ENCODE measurements around the gene DMC1. TPM values are rescaled to one million over a fixed set of nuclear protein-coding genes. Genes with fewer than 3 reads are reported as not detected.

DMC1 gene
- total RNA-seq, 8 experiments from 2014 or later = 0.15 to 7.4 (median 0.67) TPM

DNA sequence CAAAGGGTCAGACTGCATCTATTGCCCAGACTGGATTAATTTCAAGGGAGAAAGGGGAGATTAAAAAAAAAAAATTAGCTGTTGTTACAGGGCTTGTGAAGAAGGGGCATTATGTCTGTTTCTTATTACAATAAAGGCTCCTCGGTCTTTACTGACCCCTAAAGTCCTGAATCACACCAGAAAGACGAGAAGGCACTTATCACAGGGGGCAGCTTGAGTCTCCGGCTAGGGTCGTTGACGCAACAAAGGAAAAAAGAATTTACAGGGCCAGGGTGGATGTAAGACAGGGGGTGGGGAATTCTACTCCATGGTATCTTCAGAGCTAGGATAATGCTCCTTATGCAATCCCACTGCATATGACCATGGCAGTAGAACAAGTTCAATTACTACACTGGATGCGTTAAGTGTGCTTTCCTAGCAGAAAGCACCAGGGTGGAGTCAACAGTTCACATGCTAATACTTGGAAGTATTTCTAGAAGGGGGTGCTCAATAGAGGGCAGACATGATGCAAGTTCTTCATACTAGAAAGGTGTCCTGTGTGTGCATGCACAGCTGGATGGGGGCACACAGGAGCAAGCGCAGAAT is 80.3 kb downstream of the DMC1 start:
- no peaks in the 10 kb centered on the region for H3K4me1 ChIP-seq (replicated peaks in 1 of 2)
- no peak overlapping the region for H3K27ac ChIP-seq
- WGBS, 10 experiments = 50 to 96% (median 82%) methylated on average over 1 to 7 of the region's 7 CpGs; no CpG with 5 or more reads in 1 of the 10 experiments
- H3K4me3 ChIP-seq = no peak overlapping the region
- in situ Hi-C loops (cut with MboI; ENCODE audit: low pct_unique_long_range_greater_than_20kb in 2 of 9, low sequenced_read_pairs in 9 of 9, unreplicated experiment in 9 of 9) = no loop called here
- ATAC-seq (replicated peaks in 6 of 8) = peak in 7 of 8 experiments; percentile 13 to 63 (median 40)

GRCh38 chr22:38489142-38489541 is 80.8 kb downstream of the DMC1 start:
- Histone ChIP-seq H3K27ac (no peak overlapping the region), H3K4me1 (replicated peaks in 1 of 2) (no peaks in the 10 kb centered on the region), H3K4me3 (no peak overlapping the region)
- in situ Hi-C loops (cut with MboI; ENCODE audit: low pct_unique_long_range_greater_than_20kb in 2 of 9, low sequenced_read_pairs in 9 of 9, unreplicated experiment in 9 of 9) = no loop called here
- 91 to 99% (median 95%) methylated on average over 9 to 16 of the region's 17 CpGs; no CpG with 5 or more reads in 1 of the 10 experiments for WGBS, 10 experiments
- no peak for ATAC-seq (replicated peaks in 6 of 8)

- WGBS, 10 experiments = 33 to 100% (median 95%) methylated on average over 1 to 6 of the region's 6 CpGs; no CpG with 5 or more reads in 1 of the 10 experiments
- ATAC-seq (replicated peaks in 6 of 8) = no peak
- no peaks in the 10 kb centered on the region for H3K4me1 ChIP-seq (replicated peaks in 1 of 2)
- no peak overlapping the region for H3K4me3 ChIP-seq
- in situ Hi-C loops (cut with MboI; ENCODE audit: low pct_unique_long_range_greater_than_20kb in 2 of 9, low sequenced_read_pairs in 9 of 9, unreplicated experiment in 9 of 9) = no loop called here
- no peak overlapping the region for H3K27ac ChIP-seq
These were observed 82.0 kb downstream of the DMC1 start for GRCh38 chr22:38487946-38488345.

DNA sequence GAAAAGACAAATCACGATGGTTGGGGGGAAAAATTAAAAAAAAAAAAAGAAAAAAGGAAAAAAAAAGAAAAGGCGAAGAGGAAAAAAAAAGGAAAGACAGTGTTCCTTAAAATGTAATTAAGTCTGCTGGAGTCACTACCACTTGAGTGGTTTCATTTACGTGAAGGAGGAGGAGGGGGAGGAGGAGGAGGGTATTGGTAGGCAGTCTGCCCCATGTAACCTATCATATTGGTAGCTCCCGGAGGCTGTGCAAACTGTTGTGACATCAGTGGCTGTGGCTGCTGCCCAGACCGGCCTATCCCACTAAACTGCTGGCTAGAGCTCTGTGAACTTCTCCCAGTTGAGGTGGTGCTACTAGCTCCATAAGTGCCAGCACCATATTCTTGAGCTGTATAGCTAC is 84.2 kb downstream of the DMC1 start:
- ATAC-seq (replicated peaks in 6 of 8) = peak in 6 of 8 experiments; percentile 12 to 52 (median 38)
- in situ Hi-C loops (cut with MboI; ENCODE audit: low pct_unique_long_range_greater_than_20kb in 2 of 9, low sequenced_read_pairs in 9 of 9, unreplicated experiment in 9 of 9) = no loop called here
- 57 to 100% (median 84%) methylated on average over 1 to 3 of the region's 5 CpGs; no CpG with 5 or more reads in 2 of the 10 experiments for WGBS, 10 experiments
- Histone ChIP-seq H3K4me1 (replicated peaks in 1 of 2) (no peaks in the 10 kb centered on the region), H3K27ac (no peak overlapping the region), H3K4me3 (no peak overlapping the region)

DNA sequence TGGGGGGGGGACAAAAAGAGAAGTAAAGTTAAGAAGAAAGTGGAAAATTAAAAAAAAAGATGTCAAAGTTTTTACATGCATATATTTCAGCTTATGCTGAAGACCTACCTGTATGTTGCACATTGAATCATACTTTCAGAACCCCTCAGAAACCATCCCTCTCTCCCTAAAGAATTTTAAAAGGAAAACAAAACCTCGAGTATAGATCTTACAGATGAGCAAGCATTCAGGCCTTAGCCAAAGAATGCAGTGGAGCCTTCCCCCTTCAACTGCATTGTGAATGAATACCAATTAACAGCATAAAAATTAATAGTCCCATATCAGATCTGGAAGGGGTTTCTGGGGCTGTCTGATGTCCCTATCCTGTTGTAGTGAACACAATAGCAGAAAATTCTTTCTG is 85.7 kb downstream of the DMC1 start:
- H3K4me1 ChIP-seq (replicated peaks in 1 of 2) = no peaks in the 10 kb centered on the region
- WGBS, 10 experiments = 13 to 100% (median 95%) methylated on average over 1 of the region's 1 CpG; no CpG with 5 or more reads in 2 of the 10 experiments
- ATAC-seq (replicated peaks in 6 of 8) = no peak
- no peak overlapping the region for H3K4me3 ChIP-seq
- in situ Hi-C loops (cut with MboI; ENCODE audit: low pct_unique_long_range_greater_than_20kb in 2 of 9, low sequenced_read_pairs in 9 of 9, unreplicated experiment in 9 of 9) = no loop called here
- no peak overlapping the region for H3K27ac ChIP-seq

DNA sequence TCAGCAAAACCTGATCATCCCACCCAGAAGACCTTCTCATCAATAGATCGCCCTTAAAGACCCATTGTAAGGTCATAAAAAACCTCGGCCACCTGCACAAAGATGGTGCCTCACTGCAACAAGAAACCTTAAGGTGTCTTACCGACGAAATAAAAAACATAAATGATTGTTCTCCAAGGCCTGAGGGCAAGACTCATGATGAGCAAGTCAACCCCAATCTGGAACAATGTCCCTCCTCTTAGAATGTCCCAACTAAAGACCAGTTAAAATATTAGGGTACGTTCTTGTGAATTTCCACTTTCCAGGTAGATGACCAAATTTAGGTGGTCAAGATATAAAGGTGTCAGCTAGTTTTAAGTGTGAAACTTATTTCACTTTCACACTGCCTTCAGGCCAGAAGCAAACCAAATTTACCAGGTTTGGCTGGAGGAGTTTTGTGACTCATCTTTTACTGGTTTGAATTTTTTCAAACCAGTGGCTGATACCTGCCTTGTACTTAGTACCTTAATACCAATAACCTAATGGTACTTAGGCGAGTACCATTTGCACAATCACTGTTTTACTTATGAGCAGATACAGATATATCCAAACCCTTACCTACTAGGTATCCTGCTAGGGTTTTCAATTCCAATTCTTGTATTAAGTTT is 87.2 kb downstream of the DMC1 start:
- no peak overlapping the region for H3K4me3 ChIP-seq
- in situ Hi-C loops (cut with MboI; ENCODE audit: low pct_unique_long_range_greater_than_20kb in 2 of 9, low sequenced_read_pairs in 9 of 9, unreplicated experiment in 9 of 9) = no loop called here
- H3K4me1 ChIP-seq (replicated peaks in 1 of 2) = no peaks in the 10 kb centered on the region
- 90 to 100% (median 95%) methylated on average over 2 to 6 of the region's 6 CpGs for WGBS, 10 experiments
- no peak overlapping the region for H3K27ac ChIP-seq
- ATAC-seq (replicated peaks in 6 of 8) = no peak

GRCh38 chr22:38481871-38482332 is 88.1 kb downstream of the DMC1 start:
- H3K27ac ChIP-seq = no peak overlapping the region
- ATAC-seq (replicated peaks in 6 of 8) = peak in 1 of 8 experiments; percentile 21
- no peak overlapping the region for H3K4me3 ChIP-seq
- 90 to 100% (median 95%) methylated on average over 2 to 8 of the region's 8 CpGs for WGBS, 10 experiments
- in situ Hi-C loops (cut with MboI; ENCODE audit: low pct_unique_long_range_greater_than_20kb in 2 of 9, low sequenced_read_pairs in 9 of 9, unreplicated experiment in 9 of 9) = no loop called here
- no peaks in the 10 kb centered on the region for H3K4me1 ChIP-seq (replicated peaks in 1 of 2)

DNA sequence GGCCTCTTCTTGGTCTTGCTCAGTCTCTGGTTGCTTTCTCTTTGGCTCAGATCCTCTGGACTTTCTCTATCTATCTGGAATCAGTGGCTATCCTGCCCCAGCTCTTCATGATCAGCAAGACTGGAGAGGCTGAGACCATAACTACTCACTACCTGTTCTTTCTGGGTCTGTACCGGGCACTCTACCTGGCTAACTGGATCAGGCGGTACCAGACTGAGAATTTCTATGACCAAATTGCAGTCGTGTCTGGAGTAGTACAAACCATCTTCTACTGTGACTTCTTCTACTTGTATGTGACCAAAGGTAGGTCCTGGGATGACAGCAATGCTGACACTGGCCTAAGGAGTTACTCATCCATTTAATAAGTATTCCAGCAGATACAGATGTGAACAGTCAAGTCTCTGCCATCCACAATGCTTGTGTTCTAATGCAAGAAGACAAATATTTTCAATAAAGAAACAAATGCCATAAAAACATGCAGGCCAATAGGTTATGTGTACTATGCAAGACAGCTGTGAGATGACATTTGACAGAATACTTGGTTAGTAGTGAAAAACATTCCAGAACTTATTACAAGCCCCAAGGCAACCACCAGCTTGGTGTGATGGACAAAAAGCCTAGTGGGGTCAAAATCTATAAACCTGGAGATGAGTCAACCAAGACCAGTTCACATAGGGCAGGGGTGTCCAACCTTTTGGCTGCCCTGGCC is 88.7 kb downstream of the DMC1 start:
- in situ Hi-C loops (cut with MboI; ENCODE audit: low pct_unique_long_range_greater_than_20kb in 2 of 9, low sequenced_read_pairs in 9 of 9, unreplicated experiment in 9 of 9) = no loop called here
- Histone ChIP-seq H3K4me3 (no peak overlapping the region), H3K27ac (no peak overlapping the region), H3K4me1 (replicated peaks in 1 of 2) (no peaks in the 10 kb centered on the region)
- 94 to 100% (median 100%) methylated on average over 1 to 3 of the region's 3 CpGs; no CpG with 5 or more reads in 4 of the 10 experiments for WGBS, 10 experiments
- ATAC-seq (replicated peaks in 6 of 8) = peak in 1 of 8 experiments; percentile 16

DNA sequence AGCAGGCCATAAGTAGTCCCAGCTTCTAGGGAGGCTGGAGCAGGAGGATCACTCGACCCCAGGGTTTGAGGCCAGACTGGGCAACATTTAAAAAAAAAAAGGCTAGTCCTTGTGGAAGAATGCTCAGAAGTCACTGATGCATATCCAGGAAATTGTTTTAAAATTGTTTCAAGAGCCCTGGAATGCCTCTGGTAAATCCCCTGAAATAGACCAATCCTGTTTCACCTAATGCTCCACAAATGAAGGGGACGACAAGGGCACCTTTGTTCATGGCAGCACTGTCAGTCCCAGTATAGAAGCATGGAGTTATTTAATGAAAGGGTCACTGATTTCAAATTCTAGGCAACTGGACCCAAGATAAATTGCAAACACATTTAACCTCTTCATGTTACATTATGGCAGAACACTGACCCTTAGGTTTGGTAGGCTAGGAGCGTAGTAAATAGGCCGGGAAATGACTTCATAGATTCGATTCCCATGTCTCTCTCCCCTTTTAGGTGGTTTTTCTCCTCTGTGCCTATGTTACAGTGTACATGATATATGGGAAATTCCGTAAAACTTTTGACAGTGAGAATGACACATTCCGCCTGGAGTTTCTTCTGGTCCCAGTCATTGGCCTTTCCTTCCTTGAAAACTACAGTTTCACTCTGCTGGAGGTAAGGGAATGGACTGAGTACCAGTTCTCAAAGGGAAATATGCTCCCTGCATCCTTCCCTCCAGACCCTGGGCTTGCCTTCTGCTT is 90.7 kb downstream of the DMC1 start:
- Histone ChIP-seq H3K27ac (no peak overlapping the region), H3K4me3 (no peak overlapping the region), H3K4me1 (replicated peaks in 1 of 2) (no peaks in the 10 kb centered on the region)
- WGBS, 10 experiments = 60 to 100% (median 73%) methylated on average over 1 to 7 of the region's 7 CpGs; no CpG with 5 or more reads in 1 of the 10 experiments
- ATAC-seq (replicated peaks in 6 of 8) = peak in 1 of 8 experiments; percentile 2
- in situ Hi-C loops (cut with MboI; ENCODE audit: low pct_unique_long_range_greater_than_20kb in 2 of 9, low sequenced_read_pairs in 9 of 9, unreplicated experiment in 9 of 9) = no loop called here

DNA sequence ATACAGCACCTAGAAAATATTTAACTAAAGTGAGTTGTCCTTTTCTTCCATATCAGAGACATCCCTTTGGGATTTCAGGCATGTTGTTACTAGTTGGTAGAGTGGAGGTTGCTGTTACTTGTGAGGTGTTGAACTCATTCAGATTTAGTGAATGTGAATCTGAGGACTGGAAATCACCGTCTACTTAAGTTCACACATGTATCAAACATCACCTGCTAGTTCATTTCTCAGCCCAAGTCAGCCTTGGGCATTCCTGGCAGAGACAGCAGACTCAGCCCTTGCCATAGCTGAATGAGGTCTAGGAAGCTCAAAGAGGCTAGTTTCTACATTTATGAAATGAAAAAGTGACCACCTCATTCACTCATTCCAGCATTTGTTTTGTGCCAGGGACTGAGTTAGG is 92.4 kb downstream of the DMC1 start:
- in situ Hi-C loops (cut with MboI; ENCODE audit: low pct_unique_long_range_greater_than_20kb in 2 of 9, low sequenced_read_pairs in 9 of 9, unreplicated experiment in 9 of 9) = no loop called here
- no peak overlapping the region for H3K27ac ChIP-seq
- ATAC-seq (replicated peaks in 6 of 8) = peak in 1 of 8 experiments; percentile 5
- H3K4me3 ChIP-seq = no peak overlapping the region
- WGBS, 10 experiments = 86 to 89% (median 86%) methylated on average over 1 of the region's 1 CpG; no CpG with 5 or more reads in 7 of the 10 experiments
- no peaks in the 10 kb centered on the region for H3K4me1 ChIP-seq (replicated peaks in 1 of 2)

DNA sequence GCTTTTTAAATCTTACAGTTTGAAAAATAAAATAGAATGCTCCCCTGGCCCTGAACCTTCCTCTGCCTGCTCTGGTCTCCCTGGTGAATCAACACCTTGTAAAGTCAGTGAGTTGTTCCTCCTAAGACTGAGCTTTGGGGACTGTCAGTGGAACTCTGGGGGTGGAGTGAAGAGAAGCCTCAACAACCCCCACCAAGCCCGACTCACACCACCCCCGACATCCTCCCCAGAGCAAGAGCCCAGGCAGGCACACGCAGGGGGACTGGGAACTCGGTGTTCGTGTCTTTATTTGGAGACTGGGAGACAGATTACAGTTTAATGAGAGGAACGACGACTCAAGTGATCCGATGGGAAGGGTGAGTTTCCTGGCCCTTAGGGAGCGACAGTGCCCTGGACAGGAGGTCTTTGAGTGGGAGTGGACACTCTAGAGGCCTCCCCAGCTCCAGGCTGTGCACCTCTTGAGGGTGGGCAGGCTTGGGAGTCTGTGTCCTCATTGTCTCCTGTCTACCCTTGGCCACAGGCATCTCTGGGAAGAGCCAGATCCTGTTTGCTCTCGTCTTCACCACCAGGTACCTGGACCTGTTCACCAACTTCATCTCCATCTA is 95.9 kb downstream of the DMC1 start:
- H3K27ac ChIP-seq = no peak overlapping the region

DNA sequence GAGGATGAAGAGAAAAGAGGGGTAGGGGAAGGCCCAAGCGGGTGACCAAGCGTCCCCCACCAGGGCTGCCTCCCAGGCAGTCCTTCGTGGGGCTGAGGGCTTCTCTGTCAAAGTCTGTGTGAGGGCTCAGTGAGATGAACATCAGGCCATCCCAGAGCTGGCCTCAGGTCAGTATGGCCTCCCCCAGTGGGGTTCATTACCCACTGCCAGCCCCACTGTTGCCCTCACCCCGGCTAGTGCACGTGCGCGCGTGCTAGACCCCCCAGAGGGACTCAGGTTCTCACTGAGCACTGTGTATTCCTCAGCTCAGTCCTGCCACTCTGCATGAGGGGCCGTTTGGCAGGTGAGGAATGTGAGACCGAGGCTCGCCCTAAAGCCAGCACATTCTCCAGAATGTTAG is 98.7 kb downstream of the DMC1 start:
- Histone ChIP-seq H3K27ac (no peak overlapping the region), H3K4me1 (replicated peaks in 1 of 2) (peaks cover 0 to 8% of the 10 kb centered on the region in 2 donors), H3K4me3 (no peak overlapping the region)
- 78 to 100% (median 86%) methylated on average over 1 to 4 of the region's 11 CpGs; no CpG with 5 or more reads in 5 of the 10 experiments for WGBS, 10 experiments
- in situ Hi-C loops (cut with MboI; ENCODE audit: low pct_unique_long_range_greater_than_20kb in 2 of 9, low sequenced_read_pairs in 9 of 9, unreplicated experiment in 9 of 9) = no loop called here
- ATAC-seq (replicated peaks in 6 of 8) = no peak

More for the DNA sequence above, 95.9 kb downstream of the DMC1 start:
- ATAC-seq (replicated peaks in 6 of 8) = no peak
- Histone ChIP-seq H3K4me3 (no peak overlapping the region), H3K4me1 (replicated peaks in 1 of 2) (no peaks in the 10 kb centered on the region)
- 13 to 100% (median 33%) methylated on average over 3 to 4 of the region's 10 CpGs; no CpG with 5 or more reads in 7 of the 10 experiments for WGBS, 10 experiments
- in situ Hi-C loops (cut with MboI; ENCODE audit: low pct_unique_long_range_greater_than_20kb in 2 of 9, low sequenced_read_pairs in 9 of 9, unreplicated experiment in 9 of 9) = no loop called here

All from motor neuron (in vitro differentiated cells).